ENCODE measurements around the gene KDSR.

The KDSR gene

GRCh38 chr18:63346031-63346430, 21.0 kb downstream of the KDSR start:
- no peak overlapping the region for H3K4me3 ChIP-seq (ENCODE audit: low read depth, low read length, poor library complexity, severe bottlenecking)
- no peaks in the 10 kb centered on the region for H3K79me2 ChIP-seq (ENCODE audit: insufficient read depth, low read length)
- H3K9me2 ChIP-seq (ENCODE audit: low read depth, low read length): no peaks in the 10 kb centered on the region

GRCh38 chr18:63344918-63345317, 22.1 kb downstream of the KDSR start:
- H3K4me3 ChIP-seq (ENCODE audit: low read depth, low read length, poor library complexity, severe bottlenecking): no peak overlapping the region
- H3K36me3 ChIP-seq (ENCODE audit: insufficient read depth, low read length): peaks cover 45% of the 10 kb centered on the region; the same call in 1 of the 2 replicates
- H3K9me2 ChIP-seq (ENCODE audit: low read depth, low read length): no peaks in the 10 kb centered on the region
- no peaks in the 10 kb centered on the region for H4K20me1 ChIP-seq (ENCODE audit: insufficient read depth, low read length)
- no peaks in the 10 kb centered on the region for H3F3A ChIP-seq (ENCODE audit: insufficient read depth, low read length)
- no peak overlapping the region for H3K9ac ChIP-seq (ENCODE audit: low read length)
- peaks cover 13% of the 10 kb centered on the region for H3K4me1 ChIP-seq (ENCODE audit: insufficient read depth, low read length, severe bottlenecking)
- no peak overlapping the region for H3K27ac ChIP-seq (ENCODE audit: low read depth, low read length, poor library complexity, severe bottlenecking)
- H3K79me2 ChIP-seq (ENCODE audit: insufficient read depth, low read length): no peaks in the 10 kb centered on the region
- H2AFZ ChIP-seq (ENCODE audit: low read length): no peak overlapping the region
- TF ChIP-seq CTCF (IDR thresholded peaks at IDR 0.05; ENCODE audit: low read length) (no peak), EZH2 (IDR thresholded peaks at IDR 0.05; ENCODE audit: borderline replicate concordance, low read length) (no peak)
- no peaks in the 10 kb centered on the region for H3K27me3 ChIP-seq (ENCODE audit: insufficient read depth, low read length)
- H3K9me3 ChIP-seq (ENCODE audit: low read length): no peaks in the 10 kb centered on the region
- H3K4me2 ChIP-seq (ENCODE audit: low read length): no peak overlapping the region

More at GRCh38 chr18:63346031-63346430, 21.0 kb downstream of the KDSR start:
- Histone ChIP-seq H2AFZ (ENCODE audit: low read length) (no peak overlapping the region), H3K9me3 (ENCODE audit: low read length) (no peaks in the 10 kb centered on the region), H3K27me3 (ENCODE audit: insufficient read depth, low read length) (no peaks in the 10 kb centered on the region), H3K27ac (ENCODE audit: low read depth, low read length, poor library complexity, severe bottlenecking) (no peak overlapping the region), H3K4me1 (ENCODE audit: insufficient read depth, low read length, severe bottlenecking) (peaks cover 10% of the 10 kb centered on the region), H3K4me2 (ENCODE audit: low read length) (no peak overlapping the region), H3K36me3 (ENCODE audit: insufficient read depth, low read length) (peaks cover 52% of the 10 kb centered on the region), H3F3A (ENCODE audit: insufficient read depth, low read length) (no peaks in the 10 kb centered on the region), H4K20me1 (ENCODE audit: insufficient read depth, low read length) (no peaks in the 10 kb centered on the region), H3K9ac (ENCODE audit: low read length) (no peak overlapping the region)
- no peak for TF ChIP-seq EZH2 (IDR thresholded peaks at IDR 0.05; ENCODE audit: borderline replicate concordance, low read length)
- TF ChIP-seq CTCF (IDR thresholded peaks at IDR 0.05; ENCODE audit: low read length): no peak

- TF ChIP-seq CTCF (IDR thresholded peaks at IDR 0.05; ENCODE audit: low read length) (no peak), EZH2 (IDR thresholded peaks at IDR 0.05; ENCODE audit: borderline replicate concordance, low read length) (no peak)
- Histone ChIP-seq H3K4me3 (ENCODE audit: low read depth, low read length, poor library complexity, severe bottlenecking) (no peak overlapping the region), H3K4me1 (ENCODE audit: insufficient read depth, low read length, severe bottlenecking) (peaks cover 20% of the 10 kb centered on the region), H2AFZ (ENCODE audit: low read length) (no peak overlapping the region), H3K27me3 (ENCODE audit: insufficient read depth, low read length) (no peaks in the 10 kb centered on the region), H3K36me3 (ENCODE audit: insufficient read depth, low read length) (peaks cover 39% of the 10 kb centered on the region; the same call in 1 of the 2 replicates), H3K9me3 (ENCODE audit: low read length) (no peaks in the 10 kb centered on the region), H3F3A (ENCODE audit: insufficient read depth, low read length) (no peaks in the 10 kb centered on the region), H3K4me2 (ENCODE audit: low read length) (no peak overlapping the region), H3K9ac (ENCODE audit: low read length) (no peak overlapping the region), H4K20me1 (ENCODE audit: insufficient read depth, low read length) (no peaks in the 10 kb centered on the region), H3K27ac (ENCODE audit: low read depth, low read length, poor library complexity, severe bottlenecking) (no peak overlapping the region), H3K79me2 (ENCODE audit: insufficient read depth, low read length) (no peaks in the 10 kb centered on the region), H3K9me2 (ENCODE audit: low read depth, low read length) (no peaks in the 10 kb centered on the region)
Measured at GRCh38 chr18:63344263-63344662, 22.7 kb downstream of the KDSR start.

Measured in OCI-LY1 (cell line).